ENCODE results near the gene PAX7.

PAX7 gene

GRCh38 chr1:18697541-18697940 lies 66.9 kb downstream of the PAX7 start:
- DNase-seq (ENCODE audit: extremely low read depth in 1 of 2, low read depth in 1 of 2): no peak

- DNase-seq (ENCODE audit: extremely low read depth in 1 of 2, low read depth in 1 of 2): no peak
Observed at GRCh38 chr1:18700530-18700929, 69.9 kb downstream of the PAX7 start.

- no peak for DNase-seq (ENCODE audit: extremely low read depth in 1 of 2, low read depth in 1 of 2)
Observed at GRCh38 chr1:18701183-18701582, 70.5 kb downstream of the PAX7 start.

- DNase-seq (ENCODE audit: extremely low read depth in 1 of 2, low read depth in 1 of 2): no peak
Observed at GRCh38 chr1:18703041-18703621, 72.5 kb downstream of the PAX7 start.

- DNase-seq (ENCODE audit: extremely low read depth in 1 of 2, low read depth in 1 of 2): no peak
Observed at GRCh38 chr1:18705811-18706210, 75.2 kb downstream of the PAX7 start.

- peak in 1 of 2 donors; percentile 2 for DNase-seq (ENCODE audit: extremely low read depth in 1 of 2, low read depth in 1 of 2)
Observed at GRCh38 chr1:18707696-18708257, 77.1 kb downstream of the PAX7 start.

GRCh38 chr1:18710002-18710401 lies 79.4 kb downstream of the PAX7 start:
- DNase-seq (ENCODE audit: extremely low read depth in 1 of 2, low read depth in 1 of 2): no peak

- no peak for DNase-seq (ENCODE audit: extremely low read depth in 1 of 2, low read depth in 1 of 2)
Observed at GRCh38 chr1:18711003-18711402, 80.4 kb downstream of the PAX7 start.

- no peak for DNase-seq (ENCODE audit: extremely low read depth in 1 of 2, low read depth in 1 of 2)
Observed at GRCh38 chr1:18711536-18712251, 81.0 kb downstream of the PAX7 start.

GRCh38 chr1:18712252-18712600 lies 81.6 kb downstream of the PAX7 start:
- DNase-seq (ENCODE audit: extremely low read depth in 1 of 2, low read depth in 1 of 2): no peak

- no peak for DNase-seq (ENCODE audit: extremely low read depth in 1 of 2, low read depth in 1 of 2)
Observed at GRCh38 chr1:18714404-18715175, 83.9 kb downstream of the PAX7 start.

GRCh38 chr1:18716112-18716784 lies 85.6 kb downstream of the PAX7 start:
- DNase-seq (ENCODE audit: extremely low read depth in 1 of 2, low read depth in 1 of 2): no peak

GRCh38 chr1:18716785-18717678 lies 86.4 kb downstream of the PAX7 start:
- no peak for DNase-seq (ENCODE audit: extremely low read depth in 1 of 2, low read depth in 1 of 2)

GRCh38 chr1:18719786-18720451 lies 89.3 kb downstream of the PAX7 start:
- DNase-seq (ENCODE audit: extremely low read depth in 1 of 2, low read depth in 1 of 2): no peak

GRCh38 chr1:18721041-18721440 lies 90.4 kb downstream of the PAX7 start:
- DNase-seq (ENCODE audit: extremely low read depth in 1 of 2, low read depth in 1 of 2): no peak

GRCh38 chr1:18721776-18722175 lies 91.1 kb downstream of the PAX7 start:
- no peak for DNase-seq (ENCODE audit: extremely low read depth in 1 of 2, low read depth in 1 of 2)

GRCh38 chr1:18722270-18722669 lies 91.6 kb downstream of the PAX7 start:
- no peak for DNase-seq (ENCODE audit: extremely low read depth in 1 of 2, low read depth in 1 of 2)

- no peak for DNase-seq (ENCODE audit: extremely low read depth in 1 of 2, low read depth in 1 of 2)
Observed at GRCh38 chr1:18723206-18723605, 92.6 kb downstream of the PAX7 start.

GRCh38 chr1:18723701-18724411 lies 93.2 kb downstream of the PAX7 start:
- no peak for DNase-seq (ENCODE audit: extremely low read depth in 1 of 2, low read depth in 1 of 2)
